UCSD-AML1 (cell line): ENCODE data around the gene TMC8.
"Not testable (repeated sequence)": the region's sequence is repeated elsewhere in the genome, so short reads cannot be mapped to it uniquely, and the experiment has no call there.

Experiments used
- DNase-seq: peaks from one replicate; lab custom pipeline; 2025; ENCODE audit not compliant: unreplicated experiment; lab: John Stamatoyannopoulos, UW

TMC8 gene

GRCh38 chr17:78147315-78147998 lies 16.9 kb downstream of the TMC8 start:
- no peak for DNase-seq

- no peak for DNase-seq
Observed at GRCh38 chr17:78148286-78149016, 17.9 kb downstream of the TMC8 start.

- no peak for DNase-seq
Observed at GRCh38 chr17:78151514-78152008, 21.0 kb downstream of the TMC8 start.

- no peak for DNase-seq
Observed at GRCh38 chr17:78154903-78155811, 24.6 kb downstream of the TMC8 start.

GRCh38 chr17:78159575-78160158 lies 29.1 kb downstream of the TMC8 start:
- DNase-seq = no peak

GRCh38 chr17:78163881-78164747 lies 33.5 kb downstream of the TMC8 start:
- no peak for DNase-seq

- no peak for DNase-seq
Observed at GRCh38 chr17:78164748-78165607, 34.4 kb downstream of the TMC8 start.

- DNase-seq = no peak
Observed at GRCh38 chr17:78166416-78166815, 35.8 kb downstream of the TMC8 start.

GRCh38 chr17:78168242-78168902 lies 37.8 kb downstream of the TMC8 start, which contains the start of gene SYNGR2:
SYNGR2 (plus strand) TSS chr17:78168581; CDS start chr17:78168617, 36 bp downstream.
- DNase-seq = peak; percentile 87

- DNase-seq = no peak
Observed at GRCh38 chr17:78168903-78169793, 38.6 kb downstream of the TMC8 start.

- no peak for DNase-seq
Observed at GRCh38 chr17:78170692-78171590, 40.4 kb downstream of the TMC8 start.

GRCh38 chr17:78171591-78172248 lies 41.1 kb downstream of the TMC8 start:
- DNase-seq = not testable (repeated sequence)

- DNase-seq = no peak
Observed at GRCh38 chr17:78172249-78173051, 41.9 kb downstream of the TMC8 start.

- no peak for DNase-seq
Observed at GRCh38 chr17:78173097-78173715, 42.6 kb downstream of the TMC8 start.
